Amniotic stem cell (primary cell): Measurements from ENCODE around the gene FBXO11.
"Not testable (repeated sequence)": the region's sequence is repeated elsewhere in the genome, so short reads cannot be mapped to it uniquely, and the experiment has no call there.

Source experiments
- DNase-seq: peaks from one replicate; lab custom pipeline; 2025; lab: John Stamatoyannopoulos, UW

The FBXO11 gene

DNA sequence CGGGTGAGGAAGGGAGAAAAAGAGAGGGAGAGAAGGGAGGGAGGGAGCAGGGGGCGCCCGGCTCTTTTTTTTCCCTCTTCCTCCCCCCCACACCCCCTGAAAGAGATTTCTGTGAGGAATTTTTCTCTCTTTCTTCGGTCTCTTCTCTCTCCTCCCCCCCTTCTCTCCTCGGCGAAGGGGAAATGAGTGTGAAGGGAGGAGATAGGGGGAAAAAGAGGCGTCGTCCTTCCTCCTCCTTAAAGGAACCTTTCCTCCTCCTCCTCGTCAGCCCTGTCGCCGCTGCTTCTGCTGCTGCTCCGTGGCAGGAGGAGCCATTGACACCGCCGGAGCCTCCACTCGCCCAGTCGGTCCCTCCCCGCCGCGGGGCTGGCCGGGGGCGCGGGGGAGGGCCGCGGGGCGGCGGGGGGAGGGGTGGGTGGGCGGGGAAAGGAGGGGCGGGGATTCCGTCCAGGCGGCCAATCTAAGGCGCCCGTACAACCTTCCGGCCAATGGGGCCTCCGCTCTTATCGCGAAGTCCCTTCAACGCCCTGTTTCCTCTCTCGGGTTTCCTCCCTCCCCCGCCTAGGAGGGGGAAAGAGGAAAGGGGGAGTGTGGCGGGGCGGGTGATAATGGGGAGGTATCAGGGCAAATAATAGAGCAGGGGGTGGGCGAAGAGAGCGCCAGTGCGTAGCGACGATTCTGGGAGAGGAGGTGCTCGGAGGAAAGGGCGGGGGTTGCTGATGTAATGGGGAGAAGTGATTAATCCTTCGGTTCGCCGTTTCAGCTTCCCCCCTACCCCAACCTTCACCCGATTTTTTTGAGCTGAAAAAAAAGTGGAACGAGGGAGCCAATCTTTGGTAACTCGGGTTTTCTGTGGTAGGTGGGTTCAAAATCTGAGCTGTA lies at the start of gene FBXO11:
Gene FBXO11, minus strand, starts transcription at position 342 of the 882 bp plus-strand sequence. CDS start 778 bp downstream, outside the sequence.
- peak; percentile 95 for DNase-seq

DNA sequence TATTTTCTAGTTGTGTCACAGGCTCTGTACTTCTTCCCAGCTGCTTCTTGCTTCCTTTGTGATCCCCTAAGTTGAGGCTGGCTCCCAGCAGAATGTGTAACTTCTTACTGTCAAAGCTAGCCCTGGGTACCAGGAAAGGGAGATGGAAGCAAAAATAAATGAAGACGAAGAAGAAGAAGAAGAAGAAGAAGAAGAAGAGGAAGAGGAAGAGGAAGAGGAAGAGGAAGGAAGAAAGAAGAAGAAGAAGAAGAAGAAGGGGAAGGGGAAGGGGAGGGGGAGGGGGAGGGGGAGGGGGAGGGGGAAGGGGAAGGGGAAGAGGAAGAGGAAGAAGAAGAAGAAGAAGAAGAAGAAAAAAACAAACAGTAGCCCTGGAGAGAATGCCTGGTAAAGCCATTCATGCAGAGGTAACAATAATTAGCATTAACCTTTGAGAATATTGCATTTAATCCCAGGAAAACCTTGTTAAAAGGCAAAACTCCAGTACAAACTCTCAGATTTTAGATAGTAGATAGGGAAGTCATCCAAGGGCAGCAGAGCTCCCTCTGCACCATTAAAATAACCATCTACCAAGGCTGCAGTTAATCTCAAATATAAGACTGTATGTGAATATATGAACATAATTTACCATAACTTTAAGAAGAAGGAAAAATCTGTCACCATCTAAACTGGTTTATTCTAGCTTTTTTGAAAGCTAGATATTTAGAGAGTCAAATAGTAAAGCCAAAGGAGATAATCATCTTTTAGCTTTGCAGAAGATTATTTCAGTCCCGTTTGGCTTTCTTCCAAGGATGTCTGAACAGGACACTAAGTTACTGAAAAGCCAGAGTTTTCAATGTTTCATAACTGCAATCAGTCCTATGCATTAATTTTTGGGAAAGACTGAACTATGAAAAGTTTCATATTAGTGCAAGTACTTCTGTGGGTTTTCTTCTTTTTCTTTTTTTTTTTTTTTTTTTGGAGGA lies 44.3 kb upstream of the FBXO11 start:
- no peak for DNase-seq

- no peak for DNase-seq
Measured at GRCh38 chr2:47946593-47946992, 40.3 kb upstream of the FBXO11 start.

DNA sequence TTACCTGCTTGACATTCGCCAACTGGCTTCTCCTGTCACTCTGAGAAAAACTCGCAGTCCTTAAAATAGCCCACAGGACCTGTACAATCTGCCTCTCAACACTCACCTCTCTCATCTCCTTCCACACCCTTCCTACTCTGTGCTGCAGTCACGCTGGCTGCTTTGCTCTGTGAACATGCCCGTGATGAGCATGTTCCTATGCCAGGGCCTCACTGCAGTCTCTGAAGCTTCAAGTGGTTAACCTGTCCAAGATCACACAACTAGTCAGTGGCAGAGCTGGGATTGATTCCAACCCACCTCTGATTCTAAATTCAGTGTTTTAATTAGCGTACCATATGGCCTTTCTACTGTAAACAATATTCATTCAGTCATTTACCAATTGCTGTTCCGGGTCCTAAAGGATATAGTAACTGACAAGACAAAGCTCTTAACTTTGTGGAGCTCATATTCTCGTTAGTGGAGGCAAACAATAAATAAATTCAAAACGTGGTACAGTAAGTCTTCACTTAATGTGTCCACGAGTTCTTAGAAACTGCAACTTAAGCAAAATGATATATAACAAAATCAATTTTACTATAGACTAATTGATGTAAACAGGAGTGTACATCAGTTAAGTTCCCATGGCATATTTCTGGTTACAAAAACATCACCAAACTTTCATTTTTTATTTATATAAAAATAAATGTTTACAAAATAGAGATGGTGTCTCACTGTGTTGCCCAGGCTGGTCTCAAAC lies 38.9 kb upstream of the FBXO11 start:
- no peak for DNase-seq

- DNase-seq, result no peak
Measured at GRCh38 chr2:47941936-47942335, 35.6 kb upstream of the FBXO11 start.

- DNase-seq, result no peak
Measured at GRCh38 chr2:47937677-47938076, 31.4 kb upstream of the FBXO11 start.

DNA sequence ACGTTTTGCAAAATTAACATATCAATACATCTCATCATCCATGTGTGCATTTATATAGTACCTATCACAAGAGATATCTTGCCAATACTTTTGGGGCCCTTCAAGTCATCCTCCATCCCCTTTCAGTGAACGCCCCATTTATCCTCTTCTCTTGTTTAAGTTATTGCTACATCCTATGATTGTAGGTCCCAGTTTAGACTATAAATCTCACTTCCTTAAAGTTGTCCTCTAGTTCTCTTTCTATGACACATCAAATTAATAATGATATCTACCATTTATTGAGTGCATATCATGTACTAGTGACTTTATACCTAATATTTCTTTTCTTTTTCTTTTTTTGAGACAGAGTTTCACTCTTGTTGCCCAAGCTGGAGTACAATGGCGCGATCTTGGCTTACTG lies 28.8 kb upstream of the FBXO11 start:
- DNase-seq, result no peak

DNA sequence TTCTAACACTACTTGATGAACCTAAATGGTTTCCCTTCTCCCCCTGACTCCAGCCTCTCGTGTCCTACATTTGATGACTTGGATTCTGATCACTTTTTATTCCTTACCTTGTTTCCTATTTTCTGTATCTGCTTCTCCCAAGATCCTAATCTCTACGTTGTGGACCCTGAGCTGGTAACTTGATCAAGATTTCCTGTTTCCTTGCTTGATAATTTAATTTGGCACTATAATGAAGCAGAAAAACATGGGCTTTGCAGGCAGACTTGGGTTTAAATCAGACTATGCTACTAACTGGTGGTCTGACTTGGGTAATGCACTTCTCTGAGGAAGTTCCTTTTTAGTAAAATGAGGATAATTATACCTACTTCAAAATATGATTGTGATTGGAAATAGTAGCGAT lies 11.7 kb upstream of the FBXO11 start:
- DNase-seq, result no peak

DNA sequence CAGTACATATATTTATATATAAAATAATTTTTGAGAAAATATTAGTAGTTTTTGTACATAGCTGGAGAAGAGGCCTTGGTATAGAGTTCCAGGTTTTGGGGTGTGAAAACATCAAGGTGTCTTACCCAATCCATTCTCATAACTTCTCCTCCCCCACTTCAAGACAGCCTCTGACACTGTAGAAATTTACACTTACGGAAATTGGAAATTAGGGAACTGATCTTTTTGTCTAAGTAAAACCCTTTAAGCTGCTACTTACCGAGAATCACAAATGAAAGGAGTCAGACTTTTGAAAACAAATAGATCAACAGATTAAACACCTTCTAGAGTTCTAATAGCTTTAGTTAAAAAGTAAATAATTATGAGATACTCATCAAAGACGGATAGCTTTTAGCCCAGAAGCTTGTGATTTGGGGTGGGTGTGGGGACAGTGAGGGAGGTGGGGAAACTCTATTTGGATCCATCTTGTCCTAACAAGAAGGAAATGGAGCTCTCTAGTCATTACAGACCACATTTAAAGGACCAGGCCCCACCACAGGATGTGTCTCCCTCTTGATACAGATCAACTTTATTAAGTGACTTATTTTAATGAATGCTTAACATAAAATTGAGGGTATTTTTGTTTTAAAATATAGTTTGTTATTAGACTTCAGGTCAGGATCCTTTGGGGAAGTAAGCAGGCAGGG lies 11.1 kb upstream of the FBXO11 start:
- no peak for DNase-seq

- DNase-seq, result no peak
Measured at GRCh38 chr2:47916412-47916811, 10.1 kb upstream of the FBXO11 start.

DNA sequence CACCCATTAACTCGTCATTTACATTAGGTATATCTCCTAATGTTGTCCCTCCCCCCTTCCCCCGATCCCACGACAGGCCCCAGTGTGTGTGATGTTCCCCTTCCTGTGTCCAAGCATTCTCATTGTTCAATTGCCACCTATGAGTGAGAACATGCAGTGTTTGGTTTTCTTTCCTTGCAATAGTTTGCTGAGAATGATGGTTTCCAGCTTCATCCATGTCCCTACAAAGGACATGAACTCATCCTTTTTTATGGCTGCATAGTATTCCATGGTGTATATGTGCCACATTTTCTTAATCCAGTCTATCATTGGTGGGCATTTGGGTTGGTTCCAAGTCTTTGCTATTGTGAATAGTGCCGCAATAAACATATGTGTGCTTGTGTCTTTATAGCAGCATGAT lies 4.4 kb upstream of the FBXO11 start:
- DNase-seq, result not testable (repeated sequence)

DNA sequence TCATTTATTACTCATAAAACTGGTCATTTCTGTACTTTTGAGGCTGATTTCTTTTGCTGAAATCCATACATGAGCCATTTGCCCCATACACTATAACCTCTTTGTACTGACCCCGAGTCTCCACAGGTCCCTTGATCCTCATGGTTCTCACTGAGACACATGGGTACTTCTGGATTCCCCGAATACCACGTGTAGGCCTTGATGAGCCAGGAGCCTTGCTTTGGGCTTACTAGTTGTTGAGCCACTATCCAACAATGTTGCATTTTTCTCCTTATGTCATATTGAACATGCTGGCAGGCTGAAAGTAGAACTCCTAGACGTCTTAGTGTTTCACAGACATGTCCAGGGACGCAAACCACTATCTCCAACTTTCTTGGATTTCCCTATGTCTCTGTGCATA lies 2.4 kb upstream of the FBXO11 start:
- DNase-seq, result no peak

- DNase-seq, result peak; percentile 90
Measured at GRCh38 chr2:47907039-47907781, 912 bp upstream of the FBXO11 start.

DNA sequence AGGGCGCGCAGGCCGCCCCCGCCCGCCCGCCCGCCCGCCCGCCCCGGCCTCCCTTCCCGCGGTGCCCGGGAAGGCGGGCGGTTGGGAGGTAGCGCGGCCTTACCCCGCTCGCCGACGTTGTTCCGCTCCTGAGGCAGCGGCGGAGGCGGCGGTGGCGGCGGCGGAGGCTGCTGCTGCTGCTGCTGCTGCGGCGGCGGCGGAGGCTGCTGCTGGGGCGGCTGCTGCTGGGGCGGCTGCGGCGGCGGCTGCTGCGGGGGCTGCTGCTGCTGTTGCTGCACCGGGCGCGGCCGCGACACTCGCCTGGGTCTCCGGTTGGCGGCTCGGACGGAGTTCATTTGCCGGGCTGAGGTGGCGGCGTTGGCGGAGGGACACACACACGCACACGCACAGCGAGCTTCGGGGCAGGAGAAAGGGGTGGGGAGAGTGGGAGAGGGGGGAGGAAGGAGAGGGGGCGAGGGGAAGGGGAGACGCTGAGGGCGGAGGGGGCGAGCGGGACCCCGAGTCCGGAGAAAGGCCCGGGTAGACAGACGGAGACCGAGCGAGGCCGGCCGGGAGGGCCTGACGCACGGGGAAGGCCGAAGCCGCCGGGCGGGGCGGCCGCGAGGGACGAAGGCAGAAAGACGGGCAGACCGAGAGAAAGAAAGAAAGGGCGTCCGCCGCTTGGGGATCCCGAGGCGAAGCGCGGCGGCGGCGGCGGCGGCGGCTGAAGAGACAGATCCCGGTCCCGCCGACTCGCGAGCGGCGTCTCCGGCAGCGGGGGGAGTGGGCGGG lies 727 bp downstream of the FBXO11 start:
- no peak for DNase-seq

GRCh38 chr2:47903781-47904490 lies 2.4 kb downstream of the FBXO11 start:
- no peak for DNase-seq

DNA sequence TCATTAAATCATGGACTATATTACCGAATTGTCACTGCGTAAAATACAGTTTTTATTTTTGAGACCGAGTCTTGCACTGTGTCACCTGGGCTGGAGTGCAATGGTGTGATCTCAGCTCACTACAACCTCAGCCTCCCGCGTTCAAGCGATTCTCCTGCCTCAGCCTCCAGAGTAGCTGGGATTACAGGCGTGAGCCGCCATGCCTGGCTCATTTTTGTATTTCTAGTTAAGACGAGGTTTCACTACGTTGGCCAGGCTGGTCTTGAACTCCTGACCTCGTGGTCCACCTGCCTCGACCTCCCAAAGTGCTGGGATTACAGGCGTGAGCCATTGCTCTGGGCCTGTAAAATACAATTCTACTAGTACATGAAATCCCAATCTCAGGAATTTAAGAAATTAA lies 4.4 kb downstream of the FBXO11 start:
- DNase-seq, result not testable (repeated sequence)

- no peak for DNase-seq
Measured at GRCh38 chr2:47900857-47901256, 5.4 kb downstream of the FBXO11 start.

DNA sequence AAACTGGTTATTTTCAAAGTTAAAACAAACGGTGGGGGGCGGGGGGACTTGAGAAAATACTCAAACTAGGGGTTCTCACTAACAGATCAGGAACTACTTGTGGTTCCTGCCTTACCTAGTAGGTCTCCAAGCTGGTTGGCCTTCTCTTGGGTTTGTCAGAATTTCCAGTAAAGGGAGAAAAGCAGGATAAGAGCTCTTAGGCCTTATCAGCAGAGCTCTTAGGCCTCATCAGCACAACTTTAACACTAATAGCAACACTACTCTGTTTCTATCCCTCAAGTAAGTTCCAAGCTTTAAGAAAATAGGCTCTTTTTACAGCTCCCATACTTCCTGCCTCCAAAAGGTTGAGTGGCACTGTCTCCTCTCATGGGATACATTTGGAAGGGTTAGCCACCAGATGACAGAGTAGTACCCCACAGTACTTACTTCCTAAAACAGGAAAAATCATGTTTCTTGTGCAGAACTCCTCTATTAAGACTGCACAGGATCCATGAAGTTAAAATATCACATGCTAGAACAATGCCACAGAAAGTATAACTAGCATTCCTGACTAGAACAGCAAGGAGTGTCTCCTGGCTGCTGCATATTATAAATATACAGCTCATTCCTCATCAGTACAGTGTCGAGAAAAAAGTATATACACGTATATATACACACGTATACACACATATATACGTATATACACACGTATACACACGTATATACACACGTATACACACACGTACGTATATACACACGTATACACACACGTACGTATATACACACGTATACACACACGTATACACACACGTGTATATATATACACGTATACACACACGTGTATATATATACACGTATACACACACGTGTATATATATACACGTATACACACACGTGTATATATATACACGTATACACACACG lies 6.1 kb downstream of the FBXO11 start:
- DNase-seq, result no peak
